ENCODE results near the gene HLA-DQA2.
"Not testable (repeated sequence)": the region's sequence is repeated elsewhere in the genome, so short reads cannot be mapped to it uniquely, and the experiment has no call there.

The HLA-DQA2 gene

GRCh38 chr6:32741031-32741960 is at the start of gene HLA-DQA2:
Gene HLA-DQA2 (plus strand): TSS chr6:32741391. CDS start chr6:32741444, 53 bp downstream.
- no CpG with 5 or more reads among the region's 7 CpGs for WGBS (ENCODE audit: insufficient coverage, insufficient read length)
- Histone ChIP-seq H3K36me3 (ENCODE audit: control insufficient read depth, insufficient read depth, low read length) (no peaks in the 10 kb centered on the region), H3K4me1 (ENCODE audit: control insufficient read depth, insufficient read depth, low read length) (no peaks in the 10 kb centered on the region), H3K4me3 (ENCODE audit: low read length) (no peak within 1 kb of the TSS), H3K27me3 (ENCODE audit: control insufficient read depth, insufficient read depth, low read length) (no peaks in the 10 kb centered on the region), H3K9me3 (ENCODE audit: control insufficient read depth, insufficient read depth, low read length) (no peaks in the 10 kb centered on the region), H3K27ac (ENCODE audit: low read length) (no peak within 1 kb of the TSS)
- DNase-seq (ENCODE audit: low read depth, low spot score): no peak

DNA sequence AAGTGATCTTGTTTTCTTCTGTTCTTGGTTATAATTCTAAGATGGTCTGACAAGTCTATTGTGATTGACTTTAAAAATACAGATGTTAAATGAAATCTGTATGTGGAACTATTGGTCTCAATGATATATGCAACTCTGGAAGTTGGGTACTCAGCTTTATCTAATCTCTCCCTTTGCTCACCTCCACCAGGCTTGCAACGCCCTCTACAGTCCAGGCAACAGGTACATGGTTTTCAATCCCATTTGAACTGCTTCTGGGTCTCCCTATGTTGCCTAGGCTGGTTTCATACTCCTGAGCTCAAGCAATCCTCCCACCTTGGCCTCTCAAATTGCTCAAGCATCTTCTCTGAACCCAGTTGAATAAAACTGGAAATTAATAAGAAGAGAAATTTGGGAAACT is 49.2 kb upstream of the HLA-DQA2 start:
- H3K4me1 ChIP-seq (ENCODE audit: control insufficient read depth, insufficient read depth, low read length): no peaks in the 10 kb centered on the region
- H3K27me3 ChIP-seq (ENCODE audit: control insufficient read depth, insufficient read depth, low read length): no peaks in the 10 kb centered on the region
- no CpG with 5 or more reads among the region's 1 CpG for WGBS (ENCODE audit: insufficient coverage, insufficient read length)
- no peaks in the 10 kb centered on the region for H3K36me3 ChIP-seq (ENCODE audit: control insufficient read depth, insufficient read depth, low read length)
- H3K4me3 ChIP-seq (ENCODE audit: low read length): no peak overlapping the region
- no peaks in the 10 kb centered on the region for H3K9me3 ChIP-seq (ENCODE audit: control insufficient read depth, insufficient read depth, low read length)
- H3K27ac ChIP-seq (ENCODE audit: low read length): no peak overlapping the region
- DNase-seq (ENCODE audit: low read depth, low spot score): peak; percentile 7

- WGBS (ENCODE audit: insufficient coverage, insufficient read length): no CpG with 5 or more reads among the region's 1 CpG
Observed at GRCh38 chr6:32697031-32697430, 44.2 kb upstream of the HLA-DQA2 start.

GRCh38 chr6:32700391-32701040 is 40.7 kb upstream of the HLA-DQA2 start:
- WGBS (ENCODE audit: insufficient coverage, insufficient read length): no CpG with 5 or more reads among the region's 6 CpGs
- Histone ChIP-seq H3K27me3 (ENCODE audit: control insufficient read depth, insufficient read depth, low read length) (no peaks in the 10 kb centered on the region), H3K36me3 (ENCODE audit: control insufficient read depth, insufficient read depth, low read length) (no peaks in the 10 kb centered on the region), H3K4me1 (ENCODE audit: control insufficient read depth, insufficient read depth, low read length) (no peaks in the 10 kb centered on the region), H3K27ac (ENCODE audit: low read length) (no peak overlapping the region), H3K9me3 (ENCODE audit: control insufficient read depth, insufficient read depth, low read length) (no peaks in the 10 kb centered on the region), H3K4me3 (ENCODE audit: low read length) (no peak overlapping the region)
- DNase-seq (ENCODE audit: low read depth, low spot score): peak; percentile 50

More at GRCh38 chr6:32697031-32697430, 44.2 kb upstream of the HLA-DQA2 start:
- DNase-seq (ENCODE audit: low read depth, low spot score): no peak
- H3K27ac ChIP-seq (ENCODE audit: low read length): no peak overlapping the region
- H3K4me3 ChIP-seq (ENCODE audit: low read length): no peak overlapping the region
- H3K9me3 ChIP-seq (ENCODE audit: control insufficient read depth, insufficient read depth, low read length): no peaks in the 10 kb centered on the region
- H3K4me1 ChIP-seq (ENCODE audit: control insufficient read depth, insufficient read depth, low read length): no peaks in the 10 kb centered on the region
- no peaks in the 10 kb centered on the region for H3K27me3 ChIP-seq (ENCODE audit: control insufficient read depth, insufficient read depth, low read length)
- H3K36me3 ChIP-seq (ENCODE audit: control insufficient read depth, insufficient read depth, low read length): no peaks in the 10 kb centered on the region

GRCh38 chr6:32703347-32703746 is 37.8 kb upstream of the HLA-DQA2 start:
- no CpG with 5 or more reads among the region's 4 CpGs for WGBS (ENCODE audit: insufficient coverage, insufficient read length)
- Histone ChIP-seq H3K27me3 (ENCODE audit: control insufficient read depth, insufficient read depth, low read length) (no peaks in the 10 kb centered on the region), H3K4me3 (ENCODE audit: low read length) (no peak overlapping the region), H3K27ac (ENCODE audit: low read length) (no peak overlapping the region), H3K36me3 (ENCODE audit: control insufficient read depth, insufficient read depth, low read length) (no peaks in the 10 kb centered on the region), H3K9me3 (ENCODE audit: control insufficient read depth, insufficient read depth, low read length) (no peaks in the 10 kb centered on the region), H3K4me1 (ENCODE audit: control insufficient read depth, insufficient read depth, low read length) (no peaks in the 10 kb centered on the region)
- DNase-seq (ENCODE audit: low read depth, low spot score): no peak

- not testable (repeated sequence) for H3K4me3 ChIP-seq (ENCODE audit: low read length); H3K4me1 ChIP-seq (ENCODE audit: control insufficient read depth, insufficient read depth, low read length); H3K27me3 ChIP-seq (ENCODE audit: control insufficient read depth, insufficient read depth, low read length); H3K27ac ChIP-seq (ENCODE audit: low read length); DNase-seq (ENCODE audit: low read depth, low spot score); H3K9me3 ChIP-seq (ENCODE audit: control insufficient read depth, insufficient read depth, low read length); H3K36me3 ChIP-seq (ENCODE audit: control insufficient read depth, insufficient read depth, low read length)
- WGBS (ENCODE audit: insufficient coverage, insufficient read length): no CpG with 5 or more reads among the region's 3 CpGs
Observed at GRCh38 chr6:32705164-32705563, 36.0 kb upstream of the HLA-DQA2 start.

GRCh38 chr6:32709625-32710024 is 31.6 kb upstream of the HLA-DQA2 start:
- H3K9me3 ChIP-seq (ENCODE audit: control insufficient read depth, insufficient read depth, low read length): no peaks in the 10 kb centered on the region

GRCh38 chr6:32713241-32713640 is 27.9 kb upstream of the HLA-DQA2 start:
- Histone ChIP-seq H3K27me3 (ENCODE audit: control insufficient read depth, insufficient read depth, low read length) (no peaks in the 10 kb centered on the region), H3K4me3 (ENCODE audit: low read length) (no peak overlapping the region), H3K36me3 (ENCODE audit: control insufficient read depth, insufficient read depth, low read length) (no peaks in the 10 kb centered on the region), H3K27ac (ENCODE audit: low read length) (no peak overlapping the region), H3K4me1 (ENCODE audit: control insufficient read depth, insufficient read depth, low read length) (no peaks in the 10 kb centered on the region), H3K9me3 (ENCODE audit: control insufficient read depth, insufficient read depth, low read length) (no peaks in the 10 kb centered on the region)
- no peak for DNase-seq (ENCODE audit: low read depth, low spot score)

More at GRCh38 chr6:32709625-32710024, 31.6 kb upstream of the HLA-DQA2 start:
- Histone ChIP-seq H3K27ac (ENCODE audit: low read length) (no peak overlapping the region), H3K36me3 (ENCODE audit: control insufficient read depth, insufficient read depth, low read length) (no peaks in the 10 kb centered on the region), H3K4me3 (ENCODE audit: low read length) (no peak overlapping the region), H3K27me3 (ENCODE audit: control insufficient read depth, insufficient read depth, low read length) (no peaks in the 10 kb centered on the region), H3K4me1 (ENCODE audit: control insufficient read depth, insufficient read depth, low read length) (no peaks in the 10 kb centered on the region)
- DNase-seq (ENCODE audit: low read depth, low spot score): no peak

DNA sequence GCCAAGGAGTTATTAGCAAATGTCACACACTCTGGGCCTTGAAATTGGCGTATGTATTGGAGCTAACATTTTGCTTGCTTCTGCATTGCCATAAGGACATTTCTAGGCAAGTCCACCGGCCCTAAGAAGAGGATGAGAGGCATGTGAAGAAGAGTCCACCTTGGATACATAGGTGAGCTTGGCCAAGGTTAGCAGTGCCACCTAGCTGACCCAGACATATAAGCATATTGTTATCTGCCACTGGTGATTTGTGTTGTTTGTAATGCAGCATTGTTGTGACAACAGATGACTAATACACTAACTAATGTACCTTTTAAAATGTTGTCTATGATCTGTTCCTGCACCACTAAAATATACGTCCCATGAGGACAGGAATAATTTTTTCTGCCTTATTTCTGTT is 24.8 kb upstream of the HLA-DQA2 start:
- no peak overlapping the region for H3K27ac ChIP-seq (ENCODE audit: low read length)
- no peaks in the 10 kb centered on the region for H3K4me1 ChIP-seq (ENCODE audit: control insufficient read depth, insufficient read depth, low read length)
- no peak for DNase-seq (ENCODE audit: low read depth, low spot score)
- no peak overlapping the region for H3K4me3 ChIP-seq (ENCODE audit: low read length)
- H3K36me3 ChIP-seq (ENCODE audit: control insufficient read depth, insufficient read depth, low read length): no peaks in the 10 kb centered on the region
- no peaks in the 10 kb centered on the region for H3K27me3 ChIP-seq (ENCODE audit: control insufficient read depth, insufficient read depth, low read length)
- H3K9me3 ChIP-seq (ENCODE audit: control insufficient read depth, insufficient read depth, low read length): no peaks in the 10 kb centered on the region
- no CpG with 5 or more reads among the region's 3 CpGs for WGBS (ENCODE audit: insufficient coverage, insufficient read length)

- no CpG with 5 or more reads among the region's 3 CpGs for WGBS (ENCODE audit: insufficient coverage, insufficient read length)
- no peaks in the 10 kb centered on the region for H3K36me3 ChIP-seq (ENCODE audit: control insufficient read depth, insufficient read depth, low read length)
- no peaks in the 10 kb centered on the region for H3K4me1 ChIP-seq (ENCODE audit: control insufficient read depth, insufficient read depth, low read length)
- H3K27me3 ChIP-seq (ENCODE audit: control insufficient read depth, insufficient read depth, low read length): no peaks in the 10 kb centered on the region
- H3K9me3 ChIP-seq (ENCODE audit: control insufficient read depth, insufficient read depth, low read length): no peaks in the 10 kb centered on the region
- no peak for DNase-seq (ENCODE audit: low read depth, low spot score)
- no peak overlapping the region for H3K4me3 ChIP-seq (ENCODE audit: low read length)
- no peak overlapping the region for H3K27ac ChIP-seq (ENCODE audit: low read length)
Observed at GRCh38 chr6:32718879-32719278, 22.3 kb upstream of the HLA-DQA2 start.

All from iPS DF 6.9 (cell line).